Liver (tissue), 9 donors: Measurements from ENCODE around the gene BTN3A1. TPM values are rescaled to one million over a fixed set of nuclear protein-coding genes. Genes with fewer than 3 reads are reported as not detected.

ENCODE experiments used
- DNase-seq: peaks from one replicate; pipeline ENCODE4 v3.0.0-alpha.2; 2017; ENCODE audit warnings: low spot score
- H3K27ac ChIP-seq, 2 donors: one replicate each; pipeline ENCODE4 v1.7.0; 2013; ENCODE audit warnings: inconsistent platforms in 2 of 2, low read length in 2 of 2, control low read depth in 1 of 2, low read depth in 1 of 2, mild to moderate bottlenecking in 1 of 2
- H3K27me3 ChIP-seq, 4 donors: one replicate each; pipeline versions ENCODE4 v1.6.1 to v1.7.0; 2013; ENCODE audit warnings: low read length in 3 of 4, inconsistent platforms in 1 of 4, mild to moderate bottlenecking in 1 of 4, moderate library complexity in 1 of 4; ENCODE audit not compliant: control insufficient read depth in 4 of 4, insufficient read depth in 4 of 4
- H3K36me3 ChIP-seq, 4 donors: one replicate each; pipeline versions ENCODE4 v1.6.1 to v1.7.0; 2013; ENCODE audit warnings: low read length in 3 of 4, mild to moderate bottlenecking in 3 of 4, low read depth in 1 of 4, moderate library complexity in 1 of 4; ENCODE audit not compliant: control insufficient read depth in 4 of 4, insufficient read depth in 3 of 4
- H3K4me1 ChIP-seq, 4 donors: one replicate each; pipeline versions ENCODE4 v1.6.1 to v1.7.0; 2013; ENCODE audit warnings: low read length in 3 of 4, mild to moderate bottlenecking in 3 of 4, moderate library complexity in 1 of 4; ENCODE audit not compliant: control insufficient read depth in 4 of 4, insufficient read depth in 4 of 4
- H3K4me3 ChIP-seq, 3 donors: one replicate each; pipeline versions ENCODE4 v1.6.1 to v1.7.0; 2013; ENCODE audit warnings: low read length in 3 of 3, control low read depth in 1 of 3, low read depth in 1 of 3, mild to moderate bottlenecking in 1 of 3
- H3K9ac ChIP-seq, 2 donors: one replicate each; pipeline ENCODE4 v1.7.0; 2013; ENCODE audit warnings: low read length in 2 of 2, mild to moderate bottlenecking in 2 of 2, moderate library complexity in 2 of 2, control low read depth in 1 of 2, low read depth in 1 of 2
- H3K9me3 ChIP-seq, 4 donors: one replicate each; pipeline versions ENCODE4 v1.6.1 to v1.7.0; 2013; ENCODE audit warnings: low read length in 3 of 4; ENCODE audit not compliant: control insufficient read depth in 4 of 4
- EGR1 ChIP-seq, 2 donors: IDR thresholded peaks; 2 replicates each; pipeline ENCODE4 v1.6.1; 2016 to 2018; ENCODE audit warnings: antibody characterized with exemption in 2 of 2, low read depth in 2 of 2
- FOXA1 ChIP-seq: IDR thresholded peaks from 2 replicates; pipeline ENCODE4 v1.6.1; 2016; ENCODE audit warnings: antibody characterized with exemption
- FOXA2 ChIP-seq: IDR thresholded peaks from 2 replicates; pipeline ENCODE4 v1.6.1; 2016; ENCODE audit warnings: antibody characterized with exemption
- GABPA ChIP-seq, 2 donors: IDR thresholded peaks in 1 of 2; conservative IDR thresholded peaks in 1 of 2; 2 replicates each; pipeline ENCODE4 v1.6.1; 2016; ENCODE audit warnings: antibody characterized with exemption in 2 of 2, mild to moderate bottlenecking in 1 of 2, moderate library complexity in 1 of 2
- HNF4A ChIP-seq, 2 donors: conservative IDR thresholded peaks; 2 replicates each; pipeline ENCODE4 v1.6.1; 2016; ENCODE audit warnings: antibody characterized with exemption in 2 of 2, mild to moderate bottlenecking in 2 of 2
- HNF4G ChIP-seq: IDR thresholded peaks from 2 replicates; pipeline ENCODE4 v1.6.1; 2016; ENCODE audit warnings: antibody characterized with exemption
- JUND ChIP-seq, 2 donors: IDR thresholded peaks; 2 replicates each; pipeline ENCODE4 v1.6.1; 2016; ENCODE audit warnings: antibody characterized with exemption in 2 of 2
- NR2F2 ChIP-seq: IDR thresholded peaks from 2 replicates; pipeline ENCODE4 v1.6.1; 2016; ENCODE audit warnings: antibody characterized with exemption
- RAD21 ChIP-seq, 2 donors: IDR thresholded peaks; 2 replicates each; pipeline ENCODE4 v1.6.1; 2016; ENCODE audit warnings: antibody characterized with exemption in 2 of 2, mild to moderate bottlenecking in 2 of 2
- RXRA ChIP-seq, 2 donors: IDR thresholded peaks; 2 replicates each; pipeline ENCODE4 v1.6.1; 2017 to 2018; ENCODE audit warnings: antibody characterized with exemption in 2 of 2, mild to moderate bottlenecking in 1 of 2
- SP1 ChIP-seq: IDR thresholded peaks from 2 replicates; pipeline ENCODE4 v1.6.1; 2018; ENCODE audit warnings: antibody characterized with exemption, mild to moderate bottlenecking
- TAF1 ChIP-seq: conservative IDR thresholded peaks from 2 replicates; pipeline ENCODE4 v1.6.1; 2016; ENCODE audit warnings: antibody characterized with exemption, mild to moderate bottlenecking
- YY1 ChIP-seq: IDR thresholded peaks from 2 replicates; pipeline ENCODE4 v1.6.1; 2016; ENCODE audit warnings: antibody characterized with exemption, mild to moderate bottlenecking
- WGBS: extraction: QIAGEN DNeasy Blood & Tissue Kit; methylation state at CpG from one replicate; pipeline ENCODE4 v1.1.7; 2013; 5-methylcytosine and 5-hydroxymethylcytosine counted together
- polyA plus RNA-seq, 2 donors: library from polyadenylated mRNA; stranded (reverse) in 1 of 2; unstranded in 1 of 2; fragments of 200-250 nt in 1 of 2; fragments of >200 nt in 1 of 2; fragmentation: Nextera tagmentation in 1 of 2; extraction: Ambion mirVana in 1 of 2; gene quantifications; one replicate each; pipeline versions ENCODE4 v1.2.1 to v1.2.3, GENCODE V29; 2013 to 2015
- total RNA-seq, 2 donors: library from RNA; depleted of rRNA; stranded (reverse); fragments of >200 nt; gene quantifications; one replicate each; pipeline ENCODE4 v1.2.3, GENCODE V29; 2014
- TF ChIP-seq, protein P1 (sequence below): IDR thresholded peaks from 2 replicates; pipeline ENCODE4 v1.6.1; 2016; ENCODE audit warnings: antibody characterized with exemption, mild to moderate bottlenecking
- TF ChIP-seq, protein P2 (sequence below): IDR thresholded peaks from 2 replicates; pipeline ENCODE4 v1.6.1; 2016; ENCODE audit warnings: antibody characterized with exemption
- TF ChIP-seq, protein P3 (sequence below): IDR thresholded peaks from 2 replicates; pipeline ENCODE4 v1.6.1; 2016; ENCODE audit warnings: antibody characterized with exemption
- TF ChIP-seq, protein P4 (sequence below): fragments of 150-350 bp; IDR thresholded peaks from 2 replicates; pipeline ENCODE4 v1.5.1; 2017; ENCODE audit warnings: improper control_type of control experiment, low read depth, low read length; ENCODE audit not compliant: missing input control
- TF ChIP-seq, protein P5 (sequence below): IDR thresholded peaks from 2 replicates; pipeline ENCODE4 v1.6.1; 2016; ENCODE audit warnings: antibody characterized with exemption
- donor health status: healthy.
- donor health status: healthy.
- donor health status: healthy.
- donor health status: healthy.
- donor health status: healthy.

Gene BTN3A1
- total and polyA plus RNA-seq, 4 donors = 2.3 to 17.1 (median 6.3) TPM

DNA sequence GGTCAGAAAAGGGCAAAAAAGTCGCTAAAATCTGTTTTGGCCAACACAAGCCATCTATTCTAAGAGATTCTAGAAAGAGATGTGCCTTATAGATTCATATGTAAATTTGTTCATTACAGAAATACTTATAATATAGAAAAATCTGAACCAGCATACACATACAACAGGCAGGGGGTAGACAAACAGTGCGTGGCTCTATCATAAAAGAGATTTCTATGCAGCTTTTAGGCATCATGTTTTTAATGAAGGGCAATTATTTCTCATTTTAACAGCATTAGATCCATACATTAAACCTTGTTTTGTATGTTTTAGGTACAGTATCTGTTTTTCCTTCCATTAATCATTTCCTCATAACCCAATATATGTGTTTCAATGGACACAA is 38.9 kb downstream of the BTN3A1 start:
- no peaks in the 10 kb centered on the region for H3K9me3 ChIP-seq
- H3K4me3 ChIP-seq = peak overlapping the region; percentile 57 to 86 (median 72)
- peak overlapping the region; percentile 89 to 95 for H3K27ac ChIP-seq
- H3K36me3 ChIP-seq = peaks cover 0 to 14% (median 4%) of the 10 kb centered on the region in 4 donors
- H3K4me1 ChIP-seq = peaks cover 0 to 13% (median 1%) of the 10 kb centered on the region in 4 donors
- peak overlapping the region; percentile 61 to 82 for H3K9ac ChIP-seq
- no peak for DNase-seq
- no peaks in the 10 kb centered on the region for H3K27me3 ChIP-seq
- WGBS = 48% methylated on average over 2 of the region's 2 CpGs
- no peak for TF ChIP-seq SP1
- no peak for TF ChIP-seq TAF1
- TF ChIP-seq, protein P1, sequence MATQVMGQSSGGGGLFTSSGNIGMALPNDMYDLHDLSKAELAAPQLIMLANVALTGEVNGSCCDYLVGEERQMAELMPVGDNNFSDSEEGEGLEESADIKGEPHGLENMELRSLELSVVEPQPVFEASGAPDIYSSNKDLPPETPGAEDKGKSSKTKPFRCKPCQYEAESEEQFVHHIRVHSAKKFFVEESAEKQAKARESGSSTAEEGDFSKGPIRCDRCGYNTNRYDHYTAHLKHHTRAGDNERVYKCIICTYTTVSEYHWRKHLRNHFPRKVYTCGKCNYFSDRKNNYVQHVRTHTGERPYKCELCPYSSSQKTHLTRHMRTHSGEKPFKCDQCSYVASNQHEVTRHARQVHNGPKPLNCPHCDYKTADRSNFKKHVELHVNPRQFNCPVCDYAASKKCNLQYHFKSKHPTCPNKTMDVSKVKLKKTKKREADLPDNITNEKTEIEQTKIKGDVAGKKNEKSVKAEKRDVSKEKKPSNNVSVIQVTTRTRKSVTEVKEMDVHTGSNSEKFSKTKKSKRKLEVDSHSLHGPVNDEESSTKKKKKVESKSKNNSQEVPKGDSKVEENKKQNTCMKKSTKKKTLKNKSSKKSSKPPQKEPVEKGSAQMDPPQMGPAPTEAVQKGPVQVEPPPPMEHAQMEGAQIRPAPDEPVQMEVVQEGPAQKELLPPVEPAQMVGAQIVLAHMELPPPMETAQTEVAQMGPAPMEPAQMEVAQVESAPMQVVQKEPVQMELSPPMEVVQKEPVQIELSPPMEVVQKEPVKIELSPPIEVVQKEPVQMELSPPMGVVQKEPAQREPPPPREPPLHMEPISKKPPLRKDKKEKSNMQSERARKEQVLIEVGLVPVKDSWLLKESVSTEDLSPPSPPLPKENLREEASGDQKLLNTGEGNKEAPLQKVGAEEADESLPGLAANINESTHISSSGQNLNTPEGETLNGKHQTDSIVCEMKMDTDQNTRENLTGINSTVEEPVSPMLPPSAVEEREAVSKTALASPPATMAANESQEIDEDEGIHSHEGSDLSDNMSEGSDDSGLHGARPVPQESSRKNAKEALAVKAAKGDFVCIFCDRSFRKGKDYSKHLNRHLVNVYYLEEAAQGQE = no peak
- TF ChIP-seq HNF4G = no peak
- TF ChIP-seq FOXA2 = no peak
- TF ChIP-seq EGR1 (IDR thresholded peaks at IDR 0.05; ENCODE audit: low read depth in 2 of 2) = no peak
- TF ChIP-seq, protein P2, sequence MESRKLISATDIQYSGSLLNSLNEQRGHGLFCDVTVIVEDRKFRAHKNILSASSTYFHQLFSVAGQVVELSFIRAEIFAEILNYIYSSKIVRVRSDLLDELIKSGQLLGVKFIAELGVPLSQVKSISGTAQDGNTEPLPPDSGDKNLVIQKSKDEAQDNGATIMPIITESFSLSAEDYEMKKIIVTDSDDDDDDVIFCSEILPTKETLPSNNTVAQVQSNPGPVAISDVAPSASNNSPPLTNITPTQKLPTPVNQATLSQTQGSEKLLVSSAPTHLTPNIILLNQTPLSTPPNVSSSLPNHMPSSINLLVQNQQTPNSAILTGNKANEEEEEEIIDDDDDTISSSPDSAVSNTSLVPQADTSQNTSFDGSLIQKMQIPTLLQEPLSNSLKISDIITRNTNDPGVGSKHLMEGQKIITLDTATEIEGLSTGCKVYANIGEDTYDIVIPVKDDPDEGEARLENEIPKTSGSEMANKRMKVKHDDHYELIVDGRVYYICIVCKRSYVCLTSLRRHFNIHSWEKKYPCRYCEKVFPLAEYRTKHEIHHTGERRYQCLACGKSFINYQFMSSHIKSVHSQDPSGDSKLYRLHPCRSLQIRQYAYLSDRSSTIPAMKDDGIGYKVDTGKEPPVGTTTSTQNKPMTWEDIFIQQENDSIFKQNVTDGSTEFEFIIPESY = no peak
- TF ChIP-seq HNF4A (conservative IDR thresholded peaks at IDR 0.05) = no peak
- TF ChIP-seq JUND (IDR thresholded peaks at IDR 0.05) = no peak
- TF ChIP-seq RAD21 (IDR thresholded peaks at IDR 0.05) = no peak
- TF ChIP-seq, protein P3, sequence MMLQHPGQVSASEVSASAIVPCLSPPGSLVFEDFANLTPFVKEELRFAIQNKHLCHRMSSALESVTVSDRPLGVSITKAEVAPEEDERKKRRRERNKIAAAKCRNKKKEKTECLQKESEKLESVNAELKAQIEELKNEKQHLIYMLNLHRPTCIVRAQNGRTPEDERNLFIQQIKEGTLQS = no peak
- no peak for TF ChIP-seq YY1
- no peak for TF ChIP-seq GABPA (IDR thresholded peaks at IDR 0.05 in 1 of 2, conservative IDR thresholded peaks at IDR 0.05 in 1 of 2)
- TF ChIP-seq FOXA1 = no peak
- no peak for TF ChIP-seq RXRA (IDR thresholded peaks at IDR 0.05)
- TF ChIP-seq, protein P4, sequence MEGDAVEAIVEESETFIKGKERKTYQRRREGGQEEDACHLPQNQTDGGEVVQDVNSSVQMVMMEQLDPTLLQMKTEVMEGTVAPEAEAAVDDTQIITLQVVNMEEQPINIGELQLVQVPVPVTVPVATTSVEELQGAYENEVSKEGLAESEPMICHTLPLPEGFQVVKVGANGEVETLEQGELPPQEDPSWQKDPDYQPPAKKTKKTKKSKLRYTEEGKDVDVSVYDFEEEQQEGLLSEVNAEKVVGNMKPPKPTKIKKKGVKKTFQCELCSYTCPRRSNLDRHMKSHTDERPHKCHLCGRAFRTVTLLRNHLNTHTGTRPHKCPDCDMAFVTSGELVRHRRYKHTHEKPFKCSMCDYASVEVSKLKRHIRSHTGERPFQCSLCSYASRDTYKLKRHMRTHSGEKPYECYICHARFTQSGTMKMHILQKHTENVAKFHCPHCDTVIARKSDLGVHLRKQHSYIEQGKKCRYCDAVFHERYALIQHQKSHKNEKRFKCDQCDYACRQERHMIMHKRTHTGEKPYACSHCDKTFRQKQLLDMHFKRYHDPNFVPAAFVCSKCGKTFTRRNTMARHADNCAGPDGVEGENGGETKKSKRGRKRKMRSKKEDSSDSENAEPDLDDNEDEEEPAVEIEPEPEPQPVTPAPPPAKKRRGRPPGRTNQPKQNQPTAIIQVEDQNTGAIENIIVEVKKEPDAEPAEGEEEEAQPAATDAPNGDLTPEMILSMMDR = no peak
- no peak for TF ChIP-seq NR2F2
- TF ChIP-seq, protein P5, sequence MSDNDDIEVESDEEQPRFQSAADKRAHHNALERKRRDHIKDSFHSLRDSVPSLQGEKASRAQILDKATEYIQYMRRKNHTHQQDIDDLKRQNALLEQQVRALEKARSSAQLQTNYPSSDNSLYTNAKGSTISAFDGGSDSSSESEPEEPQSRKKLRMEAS = no peak
